ENCODE data around the gene ANGEL1.
A peak's percentile ranks its signal among the peaks of the same experiment; 100 is the strongest.

ANGEL1 gene

GRCh38 chr14:76756371-76756750, 56.3 kb downstream of the ANGEL1 start:
- peak; percentile 9 for DNase-seq (ENCODE audit: insufficient read length, low spot score)
- no peak for FAIRE-seq
- TF ChIP-seq CTCF (IDR thresholded peaks at IDR 0.05; ENCODE audit: insufficient read depth, missing control alignments): no peak

GRCh38 chr14:76755610-76756370, 56.9 kb downstream of the ANGEL1 start:
- DNase-seq (ENCODE audit: insufficient read length, low spot score): no peak
- FAIRE-seq: no peak
- no peak for TF ChIP-seq CTCF (IDR thresholded peaks at IDR 0.05; ENCODE audit: insufficient read depth, missing control alignments)

GRCh38 chr14:76754586-76754985, 58.1 kb downstream of the ANGEL1 start:
- no peak for FAIRE-seq
- DNase-seq (ENCODE audit: insufficient read length, low spot score): no peak
- TF ChIP-seq CTCF (IDR thresholded peaks at IDR 0.05; ENCODE audit: insufficient read depth, missing control alignments): no peak

GRCh38 chr14:76753541-76754198, 59.0 kb downstream of the ANGEL1 start:
- DNase-seq (ENCODE audit: insufficient read length, low spot score) (no peak), FAIRE-seq (no peak)
- TF ChIP-seq CTCF (IDR thresholded peaks at IDR 0.05; ENCODE audit: insufficient read depth, missing control alignments): no peak

- no peak for DNase-seq (ENCODE audit: insufficient read length, low spot score)
- no peak for FAIRE-seq
- TF ChIP-seq CTCF (IDR thresholded peaks at IDR 0.05; ENCODE audit: insufficient read depth, missing control alignments): no peak
Observed at GRCh38 chr14:76752744-76753143, 59.9 kb downstream of the ANGEL1 start.

GRCh38 chr14:76742966-76743365, 69.7 kb downstream of the ANGEL1 start:
- no peak for TF ChIP-seq CTCF (IDR thresholded peaks at IDR 0.05; ENCODE audit: insufficient read depth, missing control alignments)
- DNase-seq (ENCODE audit: insufficient read length, low spot score) (no peak), FAIRE-seq (no peak)

- no peak for DNase-seq (ENCODE audit: insufficient read length, low spot score)
- TF ChIP-seq CTCF (IDR thresholded peaks at IDR 0.05; ENCODE audit: insufficient read depth, missing control alignments): no peak
- no peak for FAIRE-seq
Observed at GRCh38 chr14:76742185-76742584, 70.5 kb downstream of the ANGEL1 start.
